HCT116 (cell line): ENCODE results near the gene PXMP4. TPM values are rescaled to one million over a fixed set of nuclear protein-coding genes. Genes with fewer than 3 reads are reported as not detected.

ENCODE experiments used
- ATAC-seq: fragments of 200-7000 bp; cut with Tn5 transposase; 2 replicates; pipeline ENCODE4 v1.9.1; 2020; ENCODE audit warnings: mild to moderate bottlenecking, moderate library complexity
- BruUV-seq: library from RNA; stranded (reverse); fragments of 400-500 nt; replicated peaks from 2 replicates; lab custom pipeline; 2021; lab: Mats Ljungman, UMichigan
- CTCF ChIA-PET: fragments of 300-600 bp; sonication (Branson Sonifier 250); formaldehyde crosslinking; loops from one replicate; lab custom pipeline; 2021; ENCODE audit warnings: antibody characterized with exemption; lab: Charles Lee
- POLR2A ChIA-PET: fragments of 300-600, 350-600 bp; sonication (Branson Sonifier 250); formaldehyde crosslinking; loops from one replicate; lab custom pipeline; 2021; ENCODE audit warnings: antibody characterized with exemption; lab: Charles Lee
- RAD21 ChIA-PET, 2 experiments: fragments of 300-600 bp; sonication (Branson Sonifier 250); formaldehyde crosslinking; loops; one replicate each; lab custom pipeline; 2023; ENCODE audit warnings: low total read pairs in 2 of 2; ENCODE audit not compliant: uncharacterized antibody in 2 of 2, unreplicated experiment in 2 of 2, low non-redundant PET in 1 of 2; lab: Charles Lee
- DNase-seq: peaks from one replicate; pipeline ENCODE4 v3.0.0-alpha.2; 2010; ENCODE audit warnings: low read depth, low spot score
- H2AFZ ChIP-seq: fragments of 200-600 bp; shearing (Covaris generic), sonication (generic); 2 replicates; pipeline ENCODE4 v1.6.1; 2017; ENCODE audit warnings: low read depth, mixed run types, mixed read lengths, antibody characterized with exemption, low read length; ENCODE audit not compliant: poor library complexity, severe bottlenecking
- H3K27ac ChIP-seq: 2 replicates; pipeline ENCODE4 v1.5.1; 2012; ENCODE audit warnings: low read depth, low read length
- H3K27me3 ChIP-seq: fragments of 200-600 bp; sonication (generic); 2 replicates; pipeline ENCODE4 v1.6.1; 2016; ENCODE audit warnings: mixed run types, low read length, mixed read lengths; ENCODE audit not compliant: insufficient read depth
- H3K36me3 ChIP-seq, 2 experiments: fragments of 200-500 bp in 1 of 2; fragments of 200-600 bp in 1 of 2; sonication (Bioruptor generic) in 1 of 2; sonication (generic) in 1 of 2; 2 replicates each; pipeline versions ENCODE4 v1.5.1 to v1.6.1; 2014 to 2016; ENCODE audit warnings: low read length in 2 of 2, inconsistent platforms in 1 of 2, mixed read lengths in 1 of 2, mixed run types in 1 of 2; ENCODE audit not compliant: insufficient read depth in 2 of 2, control insufficient read depth in 1 of 2
- H3K4me1 ChIP-seq, 2 experiments: fragments of 200-600 bp in 1 of 2; sonication (generic) in 1 of 2; 2 replicates each; pipeline versions ENCODE4 v1.5.1 to v1.6.1; 2012 to 2017; ENCODE audit warnings: low read length in 2 of 2, inconsistent platforms in 1 of 2, mild to moderate bottlenecking in 1 of 2, mixed read lengths in 1 of 2, mixed run types in 1 of 2, moderate library complexity in 1 of 2; ENCODE audit not compliant: insufficient read depth in 2 of 2, control insufficient read depth in 1 of 2
- H3K4me2 ChIP-seq: fragments of 200-600 bp; sonication (generic); 2 replicates; pipeline ENCODE4 v1.6.1; 2017; ENCODE audit warnings: mixed run types, low read length, mixed read lengths
- H3K4me3 ChIP-seq, 2 experiments: fragments of 200-600 bp in 1 of 2; sonication (generic) in 1 of 2; replicated peaks in 1 of 2; 2 replicates each; pipeline ENCODE4 v1.5.1; 2011 to 2016; ENCODE audit warnings: low read length in 2 of 2, control low read depth in 1 of 2, low read depth in 1 of 2, mild to moderate bottlenecking in 1 of 2, mixed read lengths in 1 of 2, mixed run types in 1 of 2
- H3K79me2 ChIP-seq: fragments of 200-600 bp; sonication (generic); 2 replicates; pipeline ENCODE4 v1.6.1; 2017; ENCODE audit warnings: mild to moderate bottlenecking, mixed run types, low read length, moderate library complexity, mixed read lengths; ENCODE audit not compliant: insufficient read depth
- H3K9ac ChIP-seq: fragments of 200-600 bp; sonication (generic); 2 replicates; pipeline ENCODE4 v1.6.1; 2016; ENCODE audit warnings: low read length, mixed read lengths
- H3K9me2 ChIP-seq: fragments of 200-600 bp; sonication (generic), shearing (Covaris generic); 2 replicates; pipeline ENCODE4 v1.6.1; 2017; ENCODE audit warnings: mixed run types, mild to moderate bottlenecking, moderate library complexity; ENCODE audit not compliant: insufficient read depth
- H3K9me3 ChIP-seq, 2 experiments: fragments of 200-500 bp in 1 of 2; fragments of 200-600 bp in 1 of 2; sonication (Bioruptor generic) in 1 of 2; sonication (generic) in 1 of 2; 2 replicates each; pipeline ENCODE4 v1.6.1; 2014 to 2017; ENCODE audit warnings: low read length in 2 of 2, mixed read lengths in 2 of 2, inconsistent platforms in 1 of 2, low read depth in 1 of 2, mild to moderate bottlenecking in 1 of 2, mixed run types in 1 of 2, moderate library complexity in 1 of 2; ENCODE audit not compliant: control insufficient read depth in 1 of 2, insufficient read depth in 1 of 2
- H4K20me1 ChIP-seq: fragments of 200-600 bp; sonication (generic), shearing (Covaris generic); 2 replicates; pipeline ENCODE4 v1.6.1; 2017; ENCODE audit warnings: mixed run types, mild to moderate bottlenecking, moderate library complexity; ENCODE audit not compliant: insufficient read depth
- CEBPB ChIP-seq: IDR thresholded peaks from 2 replicates; pipeline ENCODE4 v1.6.1; 2012; ENCODE audit warnings: low read depth
- EGR1 ChIP-seq: IDR thresholded peaks from 2 replicates; pipeline ENCODE4 v1.6.1; 2012; ENCODE audit warnings: low read depth
- EZH2 ChIP-seq: fragments of 200-600 bp; sonication (generic); IDR thresholded peaks from 2 replicates; pipeline ENCODE4 v1.6.1; 2017; ENCODE audit warnings: antibody characterized with exemption, mixed run types
- FOSL1 ChIP-seq: IDR thresholded peaks from 2 replicates; pipeline ENCODE4 v1.6.1; 2012; ENCODE audit warnings: low read depth
- JUND ChIP-seq: IDR thresholded peaks from 2 replicates; pipeline ENCODE4 v1.6.1; 2012
- POLR2A ChIP-seq: IDR thresholded peaks from 2 replicates; pipeline ENCODE4 v1.7.0; 2011; ENCODE audit warnings: borderline replicate concordance; ENCODE audit not compliant: insufficient read depth, insufficient read length; ENCODE audit errors: extremely low read depth
- RAD21 ChIP-seq: IDR thresholded peaks from 2 replicates; pipeline ENCODE4 v1.6.1; 2012; ENCODE audit warnings: low read depth, mild to moderate bottlenecking
- SIN3A ChIP-seq: IDR thresholded peaks from 2 replicates; pipeline ENCODE4 v1.6.1; 2012; ENCODE audit warnings: low read depth
- TCF7L2 ChIP-seq: IDR thresholded peaks from 2 replicates; pipeline ENCODE4 v1.7.0; 2011; ENCODE audit warnings: borderline replicate concordance, inconsistent platforms; ENCODE audit not compliant: insufficient read depth, insufficient read length; ENCODE audit errors: extremely low read depth
- YY1 ChIP-seq: IDR thresholded peaks from 2 replicates; pipeline ENCODE4 v1.6.1; 2011; ENCODE audit warnings: low read length, low read depth, moderate library complexity, mild to moderate bottlenecking; ENCODE audit not compliant: insufficient replicate concordance; ENCODE audit errors: extremely low read depth
- ZFX ChIP-seq: fragments of 450-650 bp; IDR thresholded peaks from 2 replicates; pipeline ENCODE4 v1.6.1; 2017
- ZNF274 ChIP-seq: fragments of 200-500 bp; sonication (Bioruptor generic); IDR thresholded peaks from 2 replicates; pipeline ENCODE4 v1.6.1; 2014; ENCODE audit warnings: mild to moderate bottlenecking, low read depth, low read length, inconsistent platforms
- intact Hi-C: fragments of 100-400 bp; cut with micrococcal nuclease; formaldehyde crosslinking; loops from 2 replicates; pipeline ENCODE4 v1.10.0; 2022
- total RNA-seq: library from RNA; stranded (reverse); gene quantifications from one replicate; pipeline ENCODE4 v1.2.1, GENCODE V29; 2021; ENCODE audit not compliant: unreplicated experiment
- TF ChIP-seq, protein P1 (sequence below): IDR thresholded peaks from 2 replicates; pipeline ENCODE4 v1.6.1; 2011; ENCODE audit warnings: mild to moderate bottlenecking, low read length, moderate library complexity; ENCODE audit not compliant: insufficient replicate concordance; ENCODE audit errors: extremely low read depth
- TF ChIP-seq, protein P2 (sequence below): IDR thresholded peaks from 2 replicates; pipeline ENCODE4 v1.6.1; 2012

Gene PXMP4
- total RNA-seq, 1 experiment from 2014 or later: 9.6 TPM

DNA sequence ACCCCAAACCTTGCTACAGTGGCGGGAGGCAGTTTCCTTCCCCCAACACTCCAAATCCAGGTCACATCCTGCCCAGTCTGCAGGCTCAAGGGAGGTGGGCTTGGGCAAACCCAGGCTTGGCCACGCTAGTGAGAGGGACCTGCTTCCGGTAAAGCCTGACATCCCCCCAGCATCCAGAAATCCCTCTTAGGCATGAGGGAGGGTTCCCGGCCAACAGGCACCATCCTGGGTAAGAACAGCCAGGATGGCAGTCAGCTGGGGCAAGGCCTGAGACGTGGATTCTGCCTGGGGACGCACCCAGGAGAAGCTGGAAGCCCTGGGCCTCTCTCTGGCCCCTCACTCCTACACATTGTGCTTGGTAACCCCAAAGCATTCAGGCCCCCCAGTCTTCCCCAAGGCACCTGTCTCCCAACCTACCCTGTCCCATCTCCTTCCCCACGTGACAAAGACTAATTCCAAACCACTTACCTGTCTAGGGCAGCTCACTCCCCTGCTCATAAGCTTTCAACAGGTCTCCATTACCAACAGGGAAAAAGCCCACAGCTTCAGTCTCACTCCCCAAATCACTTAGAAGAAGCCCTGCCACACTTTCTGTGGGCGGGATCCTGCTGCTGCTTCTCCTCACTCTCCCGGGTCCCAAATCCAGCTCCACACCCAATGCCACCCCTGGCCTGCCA is 55.9 kb downstream of the PXMP4 start:
- ChIA-PET POLR2A (interaction anchor here (1.1 to 2.3 kb wide), 3 partner anchors 11 to 164 kb away, joined by 3 to 6 read pairs (median 3); no protein-coding TSS in a partner anchor), CTCF (interaction anchor here (1.3 to 3.0 kb wide), 5 partner anchors 10 to 219 kb away, joined by 3 to 13 read pairs (median 5); no protein-coding TSS in a partner anchor), RAD21 (no interaction called here)
- DNase-seq (no peak), ATAC-seq (peak; percentile 10)
- H3K9me3 ChIP-seq: no peaks in the 10 kb centered on the region
- H3K36me3 ChIP-seq: peaks cover 7 to 9% of the 10 kb centered on the region in 2 experiments; a peak in 3 of 4 replicates
- H4K20me1 ChIP-seq: no peaks in the 10 kb centered on the region
- H2AFZ ChIP-seq: no peak overlapping the region
- TF ChIP-seq EZH2: no peak
- no peak for TF ChIP-seq YY1
- TF ChIP-seq RAD21: no peak
- no peak for TF ChIP-seq SIN3A
- TF ChIP-seq EGR1: no peak
- no peak for TF ChIP-seq FOSL1
- H3K27me3 ChIP-seq: no peaks in the 10 kb centered on the region
- intact Hi-C loops: no loop called here
- H3K9ac ChIP-seq: peak overlapping the region; percentile 80
- peaks cover 6% of the 10 kb centered on the region; the same call in 1 of the 2 replicates for H3K79me2 ChIP-seq
- H3K4me2 ChIP-seq: peak overlapping the region; percentile 97
- TSS peak; percentile 81 for BruUV-seq
- H3K4me1 ChIP-seq: peaks cover 9 to 22% of the 10 kb centered on the region in 2 experiments
- peak overlapping the region; percentile 80 for H3K27ac ChIP-seq
- H3K4me3 ChIP-seq: peak overlapping the region; percentile 76 to 90
- H3K9me2 ChIP-seq: no peaks in the 10 kb centered on the region

DNA sequence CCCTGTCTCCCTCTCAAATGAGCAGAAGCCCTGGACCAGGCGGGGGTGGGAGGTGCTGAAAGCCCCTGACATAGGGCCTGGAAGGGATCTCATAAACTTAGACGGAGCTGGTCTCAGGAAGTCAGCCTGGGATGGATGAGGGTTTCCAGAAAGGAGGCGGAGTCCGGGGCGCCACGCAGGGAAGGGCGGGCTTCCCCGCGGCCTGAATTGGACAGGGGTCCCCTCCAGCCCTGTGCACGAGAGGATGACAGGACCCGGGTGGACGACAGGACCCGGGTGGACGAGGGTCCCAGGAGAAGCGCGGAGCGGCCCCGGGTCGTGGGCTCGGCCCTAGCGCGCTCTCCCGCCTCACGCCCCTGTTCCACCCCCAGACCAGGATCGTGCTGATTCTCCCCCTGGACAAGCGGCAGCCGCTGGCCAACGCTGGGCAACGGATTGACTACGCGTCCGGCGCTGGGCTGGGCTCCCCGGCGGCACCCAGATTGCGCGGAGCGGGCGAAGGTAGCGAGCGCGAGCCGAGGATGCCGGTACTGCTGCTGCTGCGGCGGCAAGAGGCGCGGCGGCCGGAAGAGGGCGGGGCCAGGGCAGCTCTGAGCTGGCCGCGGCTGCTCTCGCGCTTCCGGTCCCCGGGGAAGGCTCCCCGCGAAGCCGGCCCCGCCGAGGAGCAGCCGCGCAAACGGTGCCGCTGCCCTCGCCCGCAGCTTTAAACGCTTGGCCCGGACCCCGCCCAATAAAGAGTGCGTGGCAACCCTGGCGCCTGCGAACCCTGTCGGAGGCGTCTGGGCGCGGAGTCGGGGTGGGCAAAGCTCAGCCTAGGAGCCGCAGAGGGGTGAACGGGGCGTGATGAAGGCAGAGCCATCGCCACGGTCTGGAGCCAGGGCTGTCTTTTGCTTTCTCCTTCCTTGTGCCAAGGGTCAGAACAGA is 56.7 kb downstream of the PXMP4 start:
- CTCF ChIA-PET: interaction anchor here (1.5 to 3.0 kb wide), 4 partner anchors 10 to 219 kb away, joined by 3 to 13 read pairs (median 4); no protein-coding TSS in a partner anchor
- BruUV-seq: TSS peak; percentile 36
- TF ChIP-seq, protein P1, sequence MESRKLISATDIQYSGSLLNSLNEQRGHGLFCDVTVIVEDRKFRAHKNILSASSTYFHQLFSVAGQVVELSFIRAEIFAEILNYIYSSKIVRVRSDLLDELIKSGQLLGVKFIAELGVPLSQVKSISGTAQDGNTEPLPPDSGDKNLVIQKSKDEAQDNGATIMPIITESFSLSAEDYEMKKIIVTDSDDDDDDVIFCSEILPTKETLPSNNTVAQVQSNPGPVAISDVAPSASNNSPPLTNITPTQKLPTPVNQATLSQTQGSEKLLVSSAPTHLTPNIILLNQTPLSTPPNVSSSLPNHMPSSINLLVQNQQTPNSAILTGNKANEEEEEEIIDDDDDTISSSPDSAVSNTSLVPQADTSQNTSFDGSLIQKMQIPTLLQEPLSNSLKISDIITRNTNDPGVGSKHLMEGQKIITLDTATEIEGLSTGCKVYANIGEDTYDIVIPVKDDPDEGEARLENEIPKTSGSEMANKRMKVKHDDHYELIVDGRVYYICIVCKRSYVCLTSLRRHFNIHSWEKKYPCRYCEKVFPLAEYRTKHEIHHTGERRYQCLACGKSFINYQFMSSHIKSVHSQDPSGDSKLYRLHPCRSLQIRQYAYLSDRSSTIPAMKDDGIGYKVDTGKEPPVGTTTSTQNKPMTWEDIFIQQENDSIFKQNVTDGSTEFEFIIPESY: peak; percentile 13
- TF ChIP-seq YY1 (peak; percentile 32), CEBPB (no peak), TCF7L2 (peak; percentile 85), ZFX (peak; percentile 58; the same call in 1 of the 2 replicates), POLR2A (peak; percentile 72), JUND (no peak), SIN3A (0 out of 2 replicates have a peak, but pooled peaks have one; percentile 76), ZNF274 (no peak)
- TF ChIP-seq, protein P2, sequence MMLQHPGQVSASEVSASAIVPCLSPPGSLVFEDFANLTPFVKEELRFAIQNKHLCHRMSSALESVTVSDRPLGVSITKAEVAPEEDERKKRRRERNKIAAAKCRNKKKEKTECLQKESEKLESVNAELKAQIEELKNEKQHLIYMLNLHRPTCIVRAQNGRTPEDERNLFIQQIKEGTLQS: no peak

More for the DNA sequence above, 56.7 kb downstream of the PXMP4 start:
- no peaks in the 10 kb centered on the region for H4K20me1 ChIP-seq
- no peaks in the 10 kb centered on the region for H3K9me2 ChIP-seq
- ChIA-PET POLR2A (interaction anchor here (1.4 to 2.3 kb wide), 2 partner anchors 10 to 163 kb away, joined by 3 to 6 read pairs; no protein-coding TSS in a partner anchor), RAD21 (no interaction called here)
- ATAC-seq: peak; percentile 85
- no peaks in the 10 kb centered on the region for H3K9me3 ChIP-seq
- peak overlapping the region; percentile 97 for H3K4me2 ChIP-seq
- peaks cover 9 to 22% of the 10 kb centered on the region in 2 experiments for H3K4me1 ChIP-seq
- peak overlapping the region; percentile 80 for H3K9ac ChIP-seq
- H3K27me3 ChIP-seq: no peaks in the 10 kb centered on the region
- H3K36me3 ChIP-seq: peaks cover 0 to 1% of the 10 kb centered on the region in 2 experiments; a peak in 1 of 4 replicates
- no peak for DNase-seq
- H3K4me3 ChIP-seq: peak overlapping the region; percentile 76 to 90
- peaks cover 6% of the 10 kb centered on the region; the same call in 1 of the 2 replicates for H3K79me2 ChIP-seq
- H3K27ac ChIP-seq: peak overlapping the region; percentile 80
- intact Hi-C loops: no loop called here
- no peak overlapping the region for H2AFZ ChIP-seq
